Right lung (tissue), 5 donors: ENCODE data around the gene MRPL20. TPM values are rescaled to one million over a fixed set of nuclear protein-coding genes. Genes with fewer than 3 reads are reported as not detected.
A peak's percentile ranks its signal among the peaks of the same experiment; 100 is the strongest.
"Not testable (repeated sequence)": the region's sequence is repeated elsewhere in the genome, so short reads cannot be mapped to it uniquely, and the experiment has no call there.

Experiments used
- DNase-seq, 2 donors: peaks; one replicate each; pipeline ENCODE4 v3.0.0-alpha.2; 2013
- polyA plus RNA-seq, 5 donors: library from polyadenylated mRNA; unstranded; fragments of 120-200 nt; gene quantifications; one replicate each; pipeline versions ENCODE4 v1.2.1 to v1.2.3, GENCODE V29; 2013; ENCODE audit warnings: inconsistent platforms in 1 of 5, low replicate concordance in 1 of 5; ENCODE audit not compliant: insufficient read length in 5 of 5, insufficient read depth in 1 of 5

The MRPL20 gene
- polyA plus RNA-seq, 5 donors = 88.3 to 150 (median 104) TPM

DNA sequence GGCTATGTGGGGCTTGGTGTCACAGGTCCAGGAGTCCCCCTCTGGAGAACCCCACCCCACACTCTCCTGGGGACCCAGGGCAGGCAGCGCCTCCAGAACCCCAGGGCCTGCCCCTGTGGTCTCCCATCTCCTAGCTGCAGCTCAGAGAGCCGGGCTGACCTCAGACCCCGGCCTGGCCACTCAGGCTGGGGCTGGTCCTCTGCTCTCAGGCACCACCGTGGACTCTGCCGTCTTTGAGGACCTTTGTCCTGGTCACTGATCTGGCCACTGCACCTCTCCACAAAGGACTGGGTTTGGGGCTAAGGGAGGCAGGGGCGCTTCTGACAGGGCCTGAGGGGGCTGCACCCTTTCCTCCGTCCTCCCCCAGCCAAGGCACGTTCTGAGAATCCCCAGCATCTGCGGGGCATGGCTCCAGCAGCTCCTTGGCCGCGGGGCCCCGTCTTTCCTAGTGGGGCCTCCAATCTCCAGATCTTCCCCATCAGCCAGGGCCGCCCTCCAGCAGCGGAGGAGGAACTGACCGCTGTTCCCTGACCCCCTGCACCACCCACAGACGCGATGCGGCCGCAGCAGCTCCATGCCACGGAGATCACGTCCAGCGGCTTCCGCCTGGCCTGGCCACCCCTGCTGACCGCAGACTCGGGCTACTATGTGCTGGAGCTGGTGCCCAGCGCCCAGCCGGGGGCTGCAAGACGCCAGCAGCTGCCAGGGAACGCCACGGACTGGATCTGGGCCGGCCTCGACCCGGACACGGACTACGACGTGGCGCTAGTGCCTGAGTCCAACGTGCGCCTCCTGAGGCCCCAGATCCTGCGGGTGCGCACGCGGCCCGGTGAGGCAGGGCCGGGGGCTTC lies 31.7 kb upstream of the MRPL20 start:
- no peak for DNase-seq

- no peak for DNase-seq
Measured at GRCh38 chr1:1437904-1438376, 30.8 kb upstream of the MRPL20 start.

DNA sequence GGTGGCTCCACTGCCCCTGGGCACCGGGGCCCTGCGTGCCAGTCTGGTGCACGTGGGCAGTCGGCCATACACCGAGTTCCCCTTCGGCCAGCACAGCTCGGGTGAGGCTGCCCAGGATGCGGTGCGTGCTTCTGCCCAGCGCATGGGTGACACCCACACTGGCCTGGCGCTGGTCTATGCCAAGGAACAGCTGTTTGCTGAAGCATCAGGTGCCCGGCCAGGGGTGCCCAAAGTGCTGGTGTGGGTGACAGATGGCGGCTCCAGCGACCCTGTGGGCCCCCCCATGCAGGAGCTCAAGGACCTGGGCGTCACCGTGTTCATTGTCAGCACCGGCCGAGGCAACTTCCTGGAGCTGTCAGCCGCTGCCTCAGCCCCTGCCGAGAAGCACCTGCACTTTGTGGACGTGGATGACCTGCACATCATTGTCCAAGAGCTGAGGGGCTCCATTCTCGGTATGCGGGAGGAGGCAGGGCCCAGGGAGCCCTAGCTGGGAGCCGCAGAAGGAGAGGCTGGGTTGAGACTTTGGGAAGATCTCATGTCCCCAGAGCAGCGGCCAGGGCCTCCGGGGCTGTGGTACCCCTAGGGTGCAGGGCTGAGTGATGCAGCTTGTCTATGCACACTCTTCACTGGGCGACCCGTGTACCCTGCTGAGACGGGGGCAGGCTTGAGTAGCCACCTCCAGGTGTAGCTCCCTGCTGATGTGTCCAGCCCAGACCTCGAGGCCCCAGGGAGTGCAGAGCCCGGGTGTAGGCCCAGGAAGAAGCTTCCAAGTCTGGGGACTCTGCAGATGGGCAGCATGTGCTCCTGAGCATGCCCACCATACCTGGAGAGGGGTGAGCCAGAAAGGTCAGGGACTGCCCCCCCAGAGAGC lies 30.2 kb upstream of the MRPL20 start:
- DNase-seq = no peak

DNA sequence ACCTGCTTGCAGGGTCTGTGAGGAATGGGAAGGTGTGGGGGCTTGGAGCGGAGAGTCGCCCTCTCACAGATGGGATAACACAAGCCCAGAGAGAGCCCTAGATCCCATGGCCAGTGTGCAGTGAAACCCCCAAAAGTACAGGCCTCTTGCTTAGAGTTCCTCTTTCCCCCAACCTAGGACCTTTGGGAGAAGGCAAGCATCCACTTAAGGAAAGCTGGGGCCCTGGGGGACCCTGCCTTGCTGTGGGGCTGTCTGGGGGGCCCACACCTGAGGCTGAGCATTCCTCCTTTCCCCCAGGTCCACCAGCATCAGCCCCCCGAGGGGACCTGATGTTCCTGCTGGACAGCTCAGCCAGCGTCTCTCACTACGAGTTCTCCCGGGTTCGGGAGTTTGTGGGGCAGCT lies 29.5 kb upstream of the MRPL20 start:
- DNase-seq = no peak

- no peak for DNase-seq
Measured at GRCh38 chr1:1435911-1436629, 29.0 kb upstream of the MRPL20 start.

- peak; percentile 77 for DNase-seq
Measured at GRCh38 chr1:1435106-1435903, 28.2 kb upstream of the MRPL20 start, which contains the start of gene VWA1. TSS of gene VWA1 (plus strand) at chr1:1435690. CDS start at chr1:1435749, 59 bp downstream.

DNA sequence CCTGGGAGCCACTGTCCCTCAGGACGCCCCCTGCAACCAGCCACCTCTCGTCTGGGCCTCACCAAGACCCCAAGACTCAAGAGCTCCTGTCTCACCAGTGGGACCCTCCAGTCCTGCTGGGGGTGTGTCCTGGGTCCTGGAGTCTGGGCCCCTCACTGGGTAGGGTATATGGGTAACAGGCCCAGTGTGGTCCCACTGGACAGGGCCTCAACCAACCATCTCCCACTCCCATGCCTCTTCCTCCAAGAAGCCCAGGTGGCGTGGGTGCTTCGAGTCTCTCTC lies 27.7 kb upstream of the MRPL20 start:
- no peak for DNase-seq

GRCh38 chr1:1434131-1434823 lies 27.2 kb upstream of the MRPL20 start:
- DNase-seq = peak; percentile 79 to 87

DNA sequence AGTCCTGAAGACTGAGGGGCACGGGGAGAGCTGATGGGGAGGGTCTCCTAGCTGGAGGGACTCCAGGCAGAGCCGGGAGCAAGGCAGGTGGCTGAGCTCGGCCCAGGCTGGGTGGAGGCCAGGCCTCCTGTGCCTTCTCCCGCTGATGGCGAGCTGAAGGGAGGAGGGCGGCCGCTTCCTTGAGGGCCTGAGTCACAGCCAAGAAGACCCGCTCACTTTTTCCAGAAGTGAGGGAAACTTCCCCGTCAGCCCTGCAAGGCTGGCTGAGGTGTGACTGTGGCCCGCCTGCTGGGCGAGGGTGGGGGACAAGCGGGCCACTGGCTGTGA lies 26.7 kb upstream of the MRPL20 start:
- no peak for DNase-seq

- DNase-seq = peak in 1 of 2 donors; percentile 59
Measured at GRCh38 chr1:1432951-1433803, 26.1 kb upstream of the MRPL20 start.

DNA sequence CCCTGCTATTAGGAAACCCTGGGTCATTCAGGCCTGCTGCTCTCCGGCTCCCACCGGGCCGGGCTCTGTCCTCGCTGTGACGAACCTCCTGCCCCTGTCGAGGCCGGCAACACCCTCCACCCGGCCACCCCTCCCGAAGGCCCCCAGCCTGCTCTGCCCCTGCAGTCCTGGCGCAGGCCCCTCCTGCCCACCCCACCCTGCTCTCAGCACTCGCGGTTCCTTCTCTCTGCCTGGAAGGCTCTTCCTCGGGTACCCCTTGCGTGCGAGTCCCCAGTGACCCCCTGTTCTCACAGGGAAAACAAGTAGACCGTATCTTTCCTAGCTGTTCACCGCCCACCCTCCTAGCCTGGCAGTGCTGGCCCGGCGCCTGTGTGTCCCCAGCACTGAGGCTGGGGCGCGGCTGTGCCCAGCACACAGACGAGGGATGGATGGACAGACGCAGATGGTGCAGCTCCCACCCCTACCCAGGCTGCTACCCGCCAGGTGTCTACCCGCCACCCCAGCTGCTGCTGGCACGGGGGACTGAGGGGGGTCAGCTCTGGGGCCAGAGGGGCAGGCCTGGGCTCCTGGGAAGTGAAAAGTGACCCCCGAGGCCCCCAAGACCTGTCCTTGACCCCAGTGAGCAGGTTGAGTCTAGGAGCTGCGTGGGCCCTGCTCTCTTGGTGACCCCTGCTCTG lies 25.3 kb upstream of the MRPL20 start:
- no peak for DNase-seq

GRCh38 chr1:1431845-1432273 lies 24.8 kb upstream of the MRPL20 start:
- DNase-seq = no peak

DNA sequence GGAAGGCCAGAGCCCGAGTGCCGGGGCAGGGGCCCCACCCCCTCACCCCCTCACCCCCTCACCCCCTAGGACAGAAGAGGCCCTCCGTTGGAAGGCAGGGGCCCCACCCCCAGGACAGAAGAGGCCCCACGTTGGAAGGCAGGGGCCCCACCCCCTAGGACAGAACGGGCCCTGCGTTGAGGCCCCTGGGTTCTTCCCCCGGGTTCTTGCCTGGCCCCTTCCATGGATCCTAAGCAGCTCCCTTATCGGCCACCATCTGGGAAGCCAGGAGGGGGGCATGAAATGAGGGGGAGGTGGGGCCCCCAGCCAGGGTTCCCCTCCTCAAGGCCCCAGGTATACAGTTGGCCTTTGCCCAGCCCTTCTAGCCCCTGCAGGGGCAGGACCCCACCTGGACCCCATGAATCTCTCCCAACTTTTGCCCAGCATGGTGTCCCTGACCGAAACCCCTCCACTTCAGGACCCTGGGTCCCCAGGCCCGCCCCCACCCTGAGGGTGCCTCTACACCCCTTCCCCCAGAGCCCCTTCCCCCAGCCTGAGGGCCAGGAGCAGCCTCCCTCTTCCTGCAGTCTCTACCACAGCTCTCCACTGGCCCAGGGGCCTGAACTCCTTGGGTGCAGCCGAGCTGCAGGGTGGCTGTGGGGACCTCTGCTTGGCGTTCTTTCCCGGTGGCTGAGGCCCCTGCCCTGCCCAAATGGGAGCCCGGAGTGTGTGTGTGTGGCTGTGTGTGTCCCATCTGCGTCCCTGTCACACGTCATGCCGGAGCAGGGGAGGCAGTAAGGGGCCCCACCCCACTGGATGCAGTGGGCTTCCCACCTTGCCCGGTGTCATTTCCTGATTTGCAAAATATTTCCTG lies 24.1 kb upstream of the MRPL20 start:
- DNase-seq = no peak

DNA sequence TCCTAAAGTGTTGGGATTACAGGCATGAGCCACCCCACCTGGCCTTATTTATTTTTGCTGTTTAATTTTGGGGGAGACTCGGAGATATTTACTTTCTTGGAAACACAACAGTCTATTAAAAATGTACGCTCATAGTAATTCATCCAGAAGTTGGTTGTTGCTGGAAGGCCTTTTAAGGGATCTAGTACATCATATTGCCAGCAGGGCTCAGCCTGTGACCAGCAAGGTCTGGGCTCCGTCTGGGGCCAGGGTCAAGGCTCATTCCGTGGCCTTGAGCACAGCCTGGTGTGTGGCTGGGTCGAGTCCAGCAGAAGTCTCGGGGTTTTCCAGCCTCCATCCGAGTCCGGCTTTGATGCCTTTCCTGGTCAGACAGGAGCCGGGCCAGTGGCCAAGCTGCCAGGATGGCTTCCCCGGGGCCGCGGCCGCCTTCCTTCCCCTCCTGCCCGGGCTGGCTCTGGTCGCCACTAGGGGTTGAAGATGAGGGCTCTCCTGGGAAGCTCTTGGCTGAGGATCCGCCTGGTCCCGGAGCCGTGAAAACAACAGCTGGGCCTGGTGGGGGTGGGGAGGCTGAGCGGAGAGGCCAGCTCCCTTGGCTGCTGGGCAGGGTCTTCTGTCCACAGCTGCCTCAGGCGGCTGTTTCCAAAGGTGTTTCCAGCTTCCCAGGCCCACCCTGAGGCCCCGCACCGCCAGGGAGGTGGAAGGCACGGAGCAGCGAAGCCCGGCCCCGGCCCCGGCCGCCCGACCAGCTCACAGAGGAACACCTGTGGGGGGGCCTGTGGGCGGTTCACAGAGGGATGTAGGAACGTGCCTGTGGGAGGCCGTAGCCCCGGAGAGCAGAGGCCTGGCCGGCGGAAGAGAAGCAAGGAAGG lies 23.3 kb upstream of the MRPL20 start:
- DNase-seq = peak; percentile 87

DNA sequence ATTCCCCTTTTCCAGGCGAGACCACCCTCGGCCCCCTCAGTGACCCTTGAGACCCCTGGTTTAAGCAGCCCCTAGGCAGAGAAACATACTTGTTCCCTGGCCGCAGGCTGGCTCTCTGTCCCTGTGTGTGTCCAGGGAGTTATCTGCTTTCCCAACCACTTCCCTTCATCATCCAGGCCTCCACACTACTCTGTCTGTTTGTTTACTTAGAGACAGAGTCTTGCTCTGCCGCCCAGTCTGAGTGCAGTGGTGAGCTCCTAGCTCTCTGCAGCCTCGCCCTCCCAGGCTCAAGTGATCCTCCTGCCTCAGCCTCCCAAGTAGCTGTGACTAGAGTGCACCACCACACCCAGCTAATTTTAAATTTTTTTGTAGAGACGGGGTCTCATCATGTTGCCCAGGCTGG lies 22.6 kb upstream of the MRPL20 start:
- DNase-seq = no peak

- not testable (repeated sequence) for DNase-seq
Measured at GRCh38 chr1:1428967-1429366, 21.9 kb upstream of the MRPL20 start.

- DNase-seq = no peak
Measured at GRCh38 chr1:1428174-1428573, 21.1 kb upstream of the MRPL20 start.
